GM19452 (cell line): ENCODE measurements around the gene LEFTY1.

Experiments used
- ATAC-seq: cut with Tn5 transposase; IDR thresholded peaks from one replicate; pipeline ENCODE4 v1.9.1; 2021; ENCODE audit not compliant: unreplicated experiment

LEFTY1 gene

DNA sequence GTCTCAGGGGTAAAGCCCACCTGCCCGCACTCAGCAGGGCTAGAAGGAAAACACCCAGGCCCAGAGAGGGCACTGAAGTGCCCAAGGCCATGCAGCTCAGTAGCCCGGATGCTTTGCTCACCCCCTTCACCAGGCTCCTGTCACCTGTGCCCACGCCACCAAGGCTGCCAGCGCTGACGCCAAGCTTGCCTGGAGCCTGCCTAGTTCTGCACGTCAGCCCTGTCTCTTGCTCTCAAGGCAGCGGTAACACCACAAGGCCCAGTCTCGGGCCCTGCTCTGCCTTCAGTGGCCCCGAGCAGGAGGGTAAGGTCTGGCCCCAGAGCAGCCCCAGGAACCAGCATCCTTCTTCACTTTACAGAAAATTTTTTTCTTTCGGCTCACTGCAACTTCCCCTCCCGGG lies 14.5 kb downstream of the LEFTY1 start:
- no peak for ATAC-seq

GRCh38 chr1:225873281-225873850 lies 15.6 kb downstream of the LEFTY1 start:
- ATAC-seq = no peak

- ATAC-seq = no peak
Measured at GRCh38 chr1:225872075-225872430, 16.9 kb downstream of the LEFTY1 start.

DNA sequence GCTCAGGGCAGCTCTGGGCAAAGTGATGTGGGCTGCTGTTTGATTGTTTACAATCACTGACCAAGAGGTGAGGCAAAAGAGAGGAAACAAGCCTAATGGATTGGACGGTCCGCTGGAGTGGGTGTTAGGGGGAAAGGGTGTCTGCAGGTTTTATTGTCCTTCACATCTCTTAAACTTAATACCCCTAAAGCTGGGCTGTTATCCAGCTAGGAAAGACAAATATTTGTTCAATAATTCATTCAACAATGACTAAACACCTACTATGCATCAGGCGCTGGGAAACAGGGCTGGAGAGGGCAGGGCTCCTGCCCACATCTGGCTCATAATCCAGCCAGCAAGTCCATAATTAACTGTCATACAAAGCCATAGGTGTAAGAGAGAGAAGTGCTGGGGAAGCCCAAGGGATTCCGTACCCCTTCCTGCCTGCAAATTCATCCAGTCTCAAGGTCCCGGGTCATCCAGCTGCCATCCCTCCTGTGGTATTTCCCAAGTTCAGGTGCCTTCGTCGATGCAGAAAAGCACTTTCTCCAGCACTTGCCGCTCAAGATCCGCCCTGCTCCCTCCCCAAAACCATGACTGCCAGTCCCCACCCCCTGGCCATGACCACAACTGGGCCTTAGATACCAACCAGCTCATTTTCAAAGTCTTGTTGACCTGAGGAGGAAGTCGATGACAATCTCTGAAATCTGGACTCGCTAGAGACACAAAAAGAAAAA lies 17.4 kb downstream of the LEFTY1 start:
- ATAC-seq = no peak

GRCh38 chr1:225870911-225871310 lies 18.0 kb downstream of the LEFTY1 start:
- ATAC-seq = no peak

- ATAC-seq = no peak
Measured at GRCh38 chr1:225868631-225869330, 20.2 kb downstream of the LEFTY1 start.

GRCh38 chr1:225866981-225867380 lies 22.0 kb downstream of the LEFTY1 start:
- no peak for ATAC-seq

GRCh38 chr1:225866061-225866837 lies 22.7 kb downstream of the LEFTY1 start:
- no peak for ATAC-seq

DNA sequence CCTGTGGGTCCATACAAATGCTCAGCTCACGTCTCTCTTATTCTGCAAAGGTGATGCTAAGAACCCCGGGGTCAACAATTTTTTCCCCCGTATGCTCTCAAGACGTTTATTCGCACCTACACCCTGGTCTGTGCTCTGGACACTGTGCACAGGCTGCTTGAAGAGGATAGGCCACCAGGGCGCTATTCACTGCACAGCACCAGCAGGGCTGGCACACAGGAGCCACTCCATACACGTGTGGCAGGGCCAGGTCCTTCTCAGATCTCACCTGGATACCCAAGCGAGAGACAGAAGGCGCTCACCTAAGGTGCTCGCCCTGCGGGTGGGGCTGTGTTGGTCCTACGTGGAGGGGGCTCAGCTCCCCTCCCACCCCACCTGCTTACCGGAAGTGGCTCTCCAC lies 23.4 kb downstream of the LEFTY1 start:
- no peak for ATAC-seq

GRCh38 chr1:225863167-225863566 lies 25.8 kb downstream of the LEFTY1 start:
- ATAC-seq = no peak

- ATAC-seq = no peak
Measured at GRCh38 chr1:225862581-225862950, 26.4 kb downstream of the LEFTY1 start.

- no peak for ATAC-seq
Measured at GRCh38 chr1:225861834-225862580, 26.9 kb downstream of the LEFTY1 start.

DNA sequence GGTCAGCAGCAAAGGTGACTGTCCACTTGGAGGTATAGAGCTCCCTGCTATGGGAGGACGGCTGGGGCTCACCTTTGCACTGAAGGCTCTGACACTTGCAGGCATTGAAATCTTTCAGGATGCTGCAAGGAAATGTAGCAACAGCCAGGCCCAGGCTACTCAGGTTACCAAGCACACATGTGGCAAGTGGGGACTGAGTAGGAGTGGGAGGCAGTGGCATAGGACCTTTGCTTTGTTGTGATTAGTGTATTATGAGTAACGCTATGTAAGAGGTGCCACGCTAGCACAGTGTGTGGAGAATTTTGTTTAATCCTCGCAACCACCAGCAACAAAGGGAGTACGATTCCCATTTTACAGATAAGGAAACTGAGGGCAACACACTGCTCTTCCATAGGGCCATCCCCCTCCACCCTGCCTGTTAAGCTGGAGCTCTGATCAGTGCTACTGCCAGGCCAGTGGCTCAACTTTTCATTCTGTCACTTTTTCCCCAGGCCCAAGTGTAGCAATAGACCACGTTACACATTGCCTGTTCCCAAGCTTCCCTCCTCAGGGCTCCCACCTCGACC lies 28.0 kb downstream of the LEFTY1 start:
- ATAC-seq = no peak

- ATAC-seq = no peak
Measured at GRCh38 chr1:225860107-225860506, 28.8 kb downstream of the LEFTY1 start.

- ATAC-seq = no peak
Measured at GRCh38 chr1:225859151-225859550, 29.8 kb downstream of the LEFTY1 start.

GRCh38 chr1:225857256-225857655 lies 31.7 kb downstream of the LEFTY1 start:
- no peak for ATAC-seq

DNA sequence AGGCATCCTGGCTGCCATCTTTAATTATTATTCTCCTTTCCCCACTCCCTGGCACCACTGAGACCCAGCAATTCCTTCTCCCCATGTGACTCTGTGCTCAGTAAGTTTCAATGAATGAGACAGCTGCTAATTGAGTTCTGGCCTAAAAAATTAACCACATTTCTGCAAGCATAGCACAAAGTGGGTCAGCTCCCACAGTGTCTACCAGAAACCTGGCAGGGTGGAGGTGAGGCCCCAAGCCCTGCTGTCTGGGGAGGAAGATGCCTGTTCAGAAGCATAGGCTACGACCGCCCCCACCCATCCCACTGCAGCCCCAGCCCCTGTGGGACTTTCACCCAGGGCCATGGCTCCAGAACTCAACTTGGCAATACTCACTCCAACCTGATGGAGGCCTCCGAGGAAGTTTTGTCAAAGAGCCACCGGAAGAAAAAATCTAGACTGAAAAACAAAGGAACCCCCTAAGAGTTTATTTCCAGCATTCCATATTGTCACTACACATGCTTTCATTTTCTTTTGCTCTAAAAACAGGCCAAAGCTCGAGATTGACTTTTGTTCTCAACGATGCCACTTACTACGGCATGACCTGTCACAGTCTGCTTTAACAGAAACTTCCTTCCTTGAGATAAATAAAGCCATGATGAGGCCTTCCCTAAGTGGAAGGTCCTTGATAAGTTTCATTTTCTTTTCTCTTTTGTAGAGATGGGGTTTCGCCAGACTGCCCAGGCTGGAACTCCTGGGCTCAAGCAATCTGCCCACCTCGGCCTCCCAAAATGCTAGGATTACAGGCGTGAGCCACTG lies 33.2 kb downstream of the LEFTY1 start:
- ATAC-seq = no peak

DNA sequence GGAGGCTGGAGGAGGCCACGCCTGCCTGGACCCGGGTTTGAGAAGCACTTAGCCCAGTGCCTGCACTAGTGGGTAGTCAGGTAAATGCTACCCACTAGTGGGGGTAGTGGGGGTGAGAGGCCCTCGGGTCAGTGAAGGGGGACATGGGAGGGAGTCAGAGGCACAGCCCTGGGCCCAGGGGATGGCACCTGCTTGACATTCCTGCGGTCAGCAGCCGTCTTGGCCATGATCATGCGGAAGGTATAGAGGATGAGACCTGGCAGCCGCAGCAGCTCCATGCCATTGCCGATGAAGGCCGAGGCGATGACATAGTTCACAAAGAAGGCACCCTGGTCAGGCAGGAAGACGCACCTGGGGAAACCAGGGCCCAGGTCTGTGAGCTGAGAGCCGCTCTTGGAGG lies 35.5 kb downstream of the LEFTY1 start:
- no peak for ATAC-seq

- no peak for ATAC-seq
Measured at GRCh38 chr1:225852413-225853124, 36.4 kb downstream of the LEFTY1 start.
